H1 (cell line): ENCODE data around the gene SHTN1. TPM values are rescaled to one million over a fixed set of nuclear protein-coding genes. Genes with fewer than 3 reads are reported as not detected.
A peak's percentile ranks its signal among the peaks of the same experiment; 100 is the strongest.

Experiments used
- CTCF ChIA-PET: fragments of 300-600 bp; sonication (Branson Sonifier 250); formaldehyde crosslinking; loops from one replicate; lab custom pipeline; 2021; ENCODE audit not compliant: partially characterized antibody; lab: Charles Lee
- POLR2A ChIA-PET: fragments of 300-600 bp; sonication (Branson Sonifier 250); formaldehyde crosslinking; loops from one replicate; lab custom pipeline; 2021; ENCODE audit warnings: inconsistent platforms; ENCODE audit not compliant: partially characterized antibody; lab: Charles Lee
- DNase-seq, 2 experiments: peaks; one replicate each; pipeline versions ENCODE4 v3.0.0 to v3.0.0-alpha.2; 2010 to 2022; ENCODE audit warnings: low spot score in 2 of 2, low read depth in 1 of 2, mixed read lengths in 1 of 2
- FAIRE-seq: peaks from 2 replicates; lab custom pipeline; 2011; peaks lifted over from hg19 to GRCh38; lab: Jason Lieb, UNC
- H2AFZ ChIP-seq: 2 replicates; pipeline ENCODE4 v1.8.1; 2012; ENCODE audit warnings: low read length, inconsistent platforms
- H2AK5ac ChIP-seq: 2 replicates; pipeline ENCODE4 v1.6.1; 2013; ENCODE audit warnings: low read depth, low read length
- H2BK120ac ChIP-seq: replicated peaks from 2 replicates; pipeline ENCODE3; 2013; ENCODE audit warnings: low read depth, low read length, inconsistent platforms
- H2BK12ac ChIP-seq: 2 replicates; pipeline ENCODE4 v1.6.1; 2013; ENCODE audit warnings: low read depth, low read length
- H2BK15ac ChIP-seq: 2 replicates; pipeline ENCODE4 v1.6.1; 2013; ENCODE audit warnings: low read length
- H2BK20ac ChIP-seq: 2 replicates; pipeline ENCODE4 v1.6.1; 2013; ENCODE audit warnings: low read length
- H2BK5ac ChIP-seq: 2 replicates; pipeline ENCODE4 v1.6.1; 2013; ENCODE audit warnings: low read depth, low read length
- H3K14ac ChIP-seq: 2 replicates; pipeline ENCODE4 v1.6.1; 2013; ENCODE audit warnings: inconsistent platforms; ENCODE audit not compliant: insufficient read length
- H3K18ac ChIP-seq: 2 replicates; pipeline ENCODE4 v1.6.1; 2013; ENCODE audit warnings: low read length; ENCODE audit errors: extremely low read depth
- H3K23ac ChIP-seq: 2 replicates; pipeline ENCODE4 v1.6.1; 2013; ENCODE audit warnings: inconsistent platforms; ENCODE audit not compliant: insufficient read length
- H3K23me2 ChIP-seq: 2 replicates; pipeline ENCODE4 v1.6.1; 2013; ENCODE audit warnings: low read depth, low read length
- H3K27ac ChIP-seq: 2 replicates; pipeline ENCODE4 v1.6.1; 2011; ENCODE audit warnings: low read depth, low read length, inconsistent platforms
- H3K27me3 ChIP-seq, 4 experiments: replicated peaks in 1 of 4; 1 replicate in 1 of 4; 2 replicates in 3 of 4; pipeline versions ENCODE4 v1.6.1 to v1.8.1; 2011 to 2013; ENCODE audit warnings: low read length in 3 of 4, mild to moderate bottlenecking in 3 of 4, inconsistent platforms in 2 of 4, mixed read lengths in 2 of 4, moderate library complexity in 1 of 4; ENCODE audit not compliant: control insufficient read depth in 3 of 4, insufficient read depth in 3 of 4; ENCODE audit errors: extremely low read depth in 1 of 4
- H3K36me3 ChIP-seq, 4 experiments: 2 replicates each; pipeline versions ENCODE4 v1.6.1 to v1.8.1; 2011 to 2013; ENCODE audit warnings: mild to moderate bottlenecking in 4 of 4, low read length in 3 of 4, moderate library complexity in 2 of 4, control low read depth in 1 of 4, inconsistent platforms in 1 of 4; ENCODE audit not compliant: insufficient read depth in 4 of 4, control insufficient read depth in 2 of 4
- H3K4ac ChIP-seq: replicated peaks from 2 replicates; pipeline ENCODE3; 2013; ENCODE audit warnings: low read length, low read depth, mixed read lengths, inconsistent platforms; ENCODE audit not compliant: insufficient read length
- H3K4me1 ChIP-seq, 4 experiments: replicated peaks in 1 of 4; 1 replicate in 1 of 4; 2 replicates in 3 of 4; pipeline versions ENCODE4 v1.6.1 to v1.8.1; 2011 to 2013; ENCODE audit warnings: low read length in 3 of 4, inconsistent platforms in 2 of 4, mixed read lengths in 1 of 4; ENCODE audit not compliant: insufficient read depth in 4 of 4, control insufficient read depth in 3 of 4
- H3K4me2 ChIP-seq, 2 experiments: 2 replicates each; pipeline versions ENCODE4 v1.6.1 to v1.8.1; 2011 to 2013; ENCODE audit warnings: low read depth in 2 of 2, low read length in 2 of 2, control low read depth in 1 of 2, inconsistent platforms in 1 of 2, mild to moderate bottlenecking in 1 of 2; ENCODE audit not compliant: insufficient read depth in 1 of 2
- H3K4me3 ChIP-seq, 4 experiments: fragments of 200-600, 300-600 bp in 1 of 4; sonication (generic), shearing (Covaris generic), sonication (Bioruptor Twin) in 1 of 4; 2 replicates each; pipeline versions ENCODE4 v1.5.1 to v1.8.1; 2011 to 2016; ENCODE audit warnings: low read length in 4 of 4, low read depth in 3 of 4, control low read depth in 2 of 4, inconsistent platforms in 2 of 4, mild to moderate bottlenecking in 2 of 4, mixed read lengths in 1 of 4, moderate library complexity in 1 of 4; ENCODE audit not compliant: insufficient read depth in 2 of 4; ENCODE audit errors: extremely low read depth in 1 of 4
- H3K56ac ChIP-seq: replicated peaks from 2 replicates; pipeline ENCODE3; 2013; ENCODE audit warnings: low read depth, mild to moderate bottlenecking, mixed read lengths, low read length, inconsistent platforms; ENCODE audit not compliant: insufficient read length
- H3K79me1 ChIP-seq: 2 replicates; pipeline ENCODE4 v1.6.1; 2013; ENCODE audit warnings: low read depth, low read length, control low read depth
- H3K79me2 ChIP-seq, 2 experiments: 2 replicates each; pipeline versions ENCODE4 v1.6.1 to v1.8.1; 2012 to 2013; ENCODE audit warnings: low read length in 2 of 2, mild to moderate bottlenecking in 2 of 2, inconsistent platforms in 1 of 2; ENCODE audit not compliant: insufficient read depth in 2 of 2, control insufficient read depth in 1 of 2
- H3K9ac ChIP-seq, 4 experiments: replicated peaks in 1 of 4; 1 replicate in 1 of 4; 2 replicates in 3 of 4; pipeline versions ENCODE4 v1.6.1 to v1.8.1; 2011 to 2013; ENCODE audit warnings: low read depth in 3 of 4, low read length in 3 of 4, control low read depth in 2 of 4, mild to moderate bottlenecking in 2 of 4, moderate library complexity in 2 of 4, inconsistent platforms in 1 of 4; ENCODE audit errors: extremely low read depth in 1 of 4
- H3K9me3 ChIP-seq, 2 experiments: 2 replicates each; pipeline versions ENCODE4 v1.6.1 to v1.8.1; 2012 to 2013; ENCODE audit warnings: mild to moderate bottlenecking in 2 of 2, moderate library complexity in 2 of 2, control low read depth in 1 of 2, inconsistent platforms in 1 of 2, low read depth in 1 of 2, low read length in 1 of 2, mixed read lengths in 1 of 2; ENCODE audit not compliant: insufficient read depth in 2 of 2
- H4K20me1 ChIP-seq, 2 experiments: replicated peaks in 1 of 2; 2 replicates each; pipeline versions ENCODE3 to v1.8.1; 2011 to 2013; ENCODE audit warnings: inconsistent platforms in 2 of 2, low read length in 2 of 2, mild to moderate bottlenecking in 1 of 2; ENCODE audit not compliant: insufficient read depth in 2 of 2, control insufficient read depth in 1 of 2
- H4K5ac ChIP-seq: 2 replicates; pipeline ENCODE4 v1.6.1; 2013; ENCODE audit warnings: low read length, low read depth, mixed read lengths, inconsistent platforms; ENCODE audit not compliant: insufficient read length
- H4K8ac ChIP-seq: 2 replicates; pipeline ENCODE4 v1.8.0; 2013; ENCODE audit warnings: mild to moderate bottlenecking, moderate library complexity, low read length, inconsistent platforms; ENCODE audit not compliant: insufficient read depth; ENCODE audit errors: extremely low read depth
- H4K91ac ChIP-seq: replicated peaks from 2 replicates; pipeline ENCODE3; 2013; ENCODE audit warnings: low read length, mixed read lengths, inconsistent platforms; ENCODE audit not compliant: insufficient read length
- ASH2L ChIP-seq: fragments of 200-600, 300-600 bp; sonication (generic); IDR thresholded peaks from one replicate; pipeline ENCODE4 v1.7.1; 2017; ENCODE audit warnings: low read length
- ATF2 ChIP-seq: IDR thresholded peaks from 2 replicates; pipeline ENCODE4 v1.6.1; 2012; ENCODE audit warnings: low read length, inconsistent platforms
- CBX8 ChIP-seq: fragments of 300-800, 300-1000 bp; sonication (generic); IDR thresholded peaks from 2 replicates; pipeline ENCODE4 v1.7.1; 2016; ENCODE audit warnings: low read depth, low read length, borderline replicate concordance
- JUND ChIP-seq: IDR thresholded peaks from 2 replicates; pipeline ENCODE4 v1.6.1; 2011; ENCODE audit warnings: mild to moderate bottlenecking, improper control_type of control experiment, low read length
- MAX ChIP-seq: IDR thresholded peaks from 2 replicates; pipeline ENCODE4 v1.6.1; 2012; ENCODE audit warnings: inconsistent platforms
- NRF1 ChIP-seq: IDR thresholded peaks from 2 replicates; pipeline ENCODE4 v1.6.1; 2011; ENCODE audit warnings: mild to moderate bottlenecking, low read depth, low read length, improper control_type of control experiment
- SRF ChIP-seq: IDR thresholded peaks from 2 replicates; pipeline ENCODE4 v1.6.1; 2011; ENCODE audit warnings: mild to moderate bottlenecking, low read depth, low read length, moderate library complexity
- TAF1 ChIP-seq: IDR thresholded peaks from 2 replicates; pipeline ENCODE4 v1.6.1; 2011; ENCODE audit warnings: mild to moderate bottlenecking, low read depth, low read length
- TAF7 ChIP-seq: optimal IDR thresholded peaks from 2 replicates; pipeline ENCODE3; 2011; ENCODE audit warnings: low read depth, mild to moderate bottlenecking, inconsistent platforms, low read length, moderate library complexity, borderline replicate concordance
- TEAD4 ChIP-seq: IDR thresholded peaks from 2 replicates; pipeline ENCODE4 v1.6.1; 2012; ENCODE audit warnings: low read depth, low read length, inconsistent platforms, mixed read lengths
- WGBS, 2 experiments: shearing (Covaris generic) in 1 of 2; methylation state at CpG; one replicate each; pipeline versions ENCODE4 v1.1.6 to v1.1.7; 2013 to 2015; ENCODE audit warnings: low lambda C conversion rate in 2 of 2, mixed read lengths in 2 of 2, inconsistent platforms in 1 of 2, low coverage in 1 of 2, missing lambda C conversion rate in 1 of 2; ENCODE audit not compliant: insufficient replicate concordance in 2 of 2, insufficient coverage in 1 of 2, insufficient read length in 1 of 2; ENCODE audit errors: extremely low coverage in 1 of 2, missing lambda C conversion rate in 1 of 2; 5-methylcytosine and 5-hydroxymethylcytosine counted together
- polyA plus RNA-seq, 7 experiments: library from polyadenylated mRNA; depleted of rRNA in 3 of 7; stranded (reverse) in 5 of 7; unstranded in 2 of 7; fragments of >200 nt in 5 of 7; fragments of 200-250 nt in 2 of 7; gene quantifications; 1 replicate in 5 of 7; 2 replicates in 1 of 7; 4 replicates in 1 of 7; pipeline versions ENCODE4 v1.2.1 to v1.2.3, GENCODE V29; 2011 to 2013; ENCODE audit warnings: missing spikeins in 2 of 7, mixed read lengths in 2 of 7
- total RNA-seq: library from RNA; stranded (reverse); fragmentation: NEBNext Ultra II Directional; extraction: Animal tissue kit (Norgen Biotek cat#: 25700); gene quantifications from 2 replicates; pipeline ENCODE4 v1.2.1, GENCODE V29; 2021

The SHTN1 gene
- total and polyA plus RNA-seq, 2 of the 8 experiments (the other 6 are each of a cell fraction or from before 2014, with no cell fraction given) = 3.3 to 12.7 TPM

- WGBS, 2 experiments = 76% methylated on average over 7 of the region's 7 CpGs; no CpG with 5 or more reads in 1 of the 2 experiments
- no peak overlapping the region for H3K4me3 ChIP-seq
- no peaks in the 10 kb centered on the region for H3K27me3 ChIP-seq
- no peak overlapping the region for H3K14ac ChIP-seq
- H4K5ac ChIP-seq = no peak overlapping the region
- H3K79me1 ChIP-seq = no peaks in the 10 kb centered on the region
- DNase-seq = peak in 1 of 2 experiments; percentile 39
- H2BK15ac ChIP-seq = peak overlapping the region; percentile 22; the same call in 1 of the 2 replicates
- peak overlapping the region; percentile 41; the same call in 1 of the 2 replicates for H2BK5ac ChIP-seq
- H4K8ac ChIP-seq = no peak overlapping the region; the same call in 1 of the 2 replicates
- H4K91ac ChIP-seq = no peak overlapping the region
- H3K4me1 ChIP-seq = peaks cover 6 to 10% (median 7%) of the 10 kb centered on the region in 4 experiments; a peak in 6 of 7 replicates
- no peaks in the 10 kb centered on the region for H3K9me3 ChIP-seq
- no peaks in the 10 kb centered on the region for H3K79me2 ChIP-seq
- no peak overlapping the region for H3K56ac ChIP-seq
- peak overlapping the region; percentile 42; the same call in 1 of the 2 replicates for H2AK5ac ChIP-seq
- H2BK20ac ChIP-seq = no peak overlapping the region
- H2BK120ac ChIP-seq = no peak overlapping the region
- no peak overlapping the region for H2AFZ ChIP-seq
- ChIA-PET POLR2A (interaction anchor here (0.7 to 1.3 kb wide), 4 partner anchors 14 to 228 kb away, joined by 3 to 4 read pairs (median 3); no protein-coding TSS in a partner anchor), CTCF (interaction anchor here (0.9 to 1.2 kb wide), 4 partner anchors 15 to 270 kb away, joined by 3 to 5 read pairs (median 3); no protein-coding TSS in a partner anchor)
- peak; percentile 69 for FAIRE-seq
- H2BK12ac ChIP-seq = no peak overlapping the region
- H3K36me3 ChIP-seq = no peaks in the 10 kb centered on the region
- H3K27ac ChIP-seq = no peak overlapping the region
- no peak overlapping the region for H3K9ac ChIP-seq
- H3K23me2 ChIP-seq = no peaks in the 10 kb centered on the region; the same call in 1 of the 2 replicates
- H4K20me1 ChIP-seq = no peaks in the 10 kb centered on the region
- H3K4me2 ChIP-seq = no peak overlapping the region
- H3K4ac ChIP-seq = no peak overlapping the region
- no peak overlapping the region for H3K23ac ChIP-seq
- no peak overlapping the region for H3K18ac ChIP-seq
- TF ChIP-seq CBX8 = no peak
- TF ChIP-seq SRF = no peak
- peak; percentile 97 for TF ChIP-seq JUND
- no peak for TF ChIP-seq NRF1
- peak; percentile 90 for TF ChIP-seq TEAD4
- no peak for TF ChIP-seq TAF7
- TF ChIP-seq ATF2 = no peak
- no peak for TF ChIP-seq TAF1
- no peak for TF ChIP-seq ASH2L
- TF ChIP-seq MAX = peak; percentile 24; the same call in 1 of the 2 replicates
Measured at GRCh38 chr10:116888380-116889055, 116.5 kb downstream of the SHTN1 start.
